GM12878 (cell line): Measurements from ENCODE around the gene FER1L5. TPM values are rescaled to one million over a fixed set of nuclear protein-coding genes. Genes with fewer than 3 reads are reported as not detected.

Experiments used
- ATAC-seq: fragments of 200-7000 bp; cut with Tn5 transposase; 3 replicates; pipeline ENCODE4 v1.9.1; 2020; ENCODE audit warnings: mild to moderate bottlenecking, moderate library complexity
- BruUV-seq: library from RNA; stranded (reverse); fragments of 400-500 nt; replicated peaks from 2 replicates; lab custom pipeline; 2021; lab: Mats Ljungman, UMichigan
- CTCF ChIA-PET: fragments of 300-600 bp; sonication (Branson Sonifier 250); formaldehyde crosslinking; extraction: SDS; loops from one replicate; lab custom pipeline; 2021; ENCODE audit warnings: inconsistent platforms; lab: Yijun Ruan, JAX
- POLR2A ChIA-PET: fragments of 350-600 bp; formaldehyde crosslinking; extraction: SDS; loops from one replicate; lab custom pipeline; 2021; ENCODE audit warnings: inconsistent platforms; lab: Charles Lee
- RAD21 ChIA-PET: fragments of 300-600 bp; sonication (Branson Sonifier 250); formaldehyde crosslinking; loops from one replicate; lab custom pipeline; 2023; ENCODE audit warnings: antibody characterized with exemption; ENCODE audit not compliant: unreplicated experiment; lab: Charles Lee
- SMC1A ChIA-PET: fragments of 300-600 bp; sonication (Branson Sonifier 250); formaldehyde crosslinking; loops from one replicate; lab custom pipeline; 2023; ENCODE audit not compliant: unreplicated experiment, uncharacterized antibody; lab: Charles Lee
- DNase-seq: peaks from one replicate; pipeline ENCODE4 v3.0.0-alpha.2; 2011; ENCODE audit warnings: low read depth, low spot score
- FAIRE-seq: peaks from 3 replicates; lab custom pipeline; 2011; peaks lifted over from hg19 to GRCh38; lab: Jason Lieb, UNC
- H2AFZ ChIP-seq: 2 replicates; pipeline ENCODE4 v1.6.0; 2011; ENCODE audit warnings: low read depth, low read length, control low read depth; ENCODE audit not compliant: control insufficient read depth
- H3K27ac ChIP-seq: 2 replicates; pipeline ENCODE4 v1.5.1; 2011; ENCODE audit warnings: control low read depth; ENCODE audit not compliant: control insufficient read depth, insufficient read depth
- H3K27me3 ChIP-seq, 2 experiments: replicated peaks in 1 of 2; 2 replicates each; pipeline versions ENCODE4 v1.6.0 to v1.6.1; 2011; ENCODE audit warnings: low read length in 1 of 2; ENCODE audit not compliant: control insufficient read depth in 2 of 2, insufficient read depth in 2 of 2
- H3K36me3 ChIP-seq, 2 experiments: 2 replicates each; pipeline ENCODE4 v1.5.1; 2011; ENCODE audit warnings: low read length in 1 of 2; ENCODE audit not compliant: control insufficient read depth in 2 of 2, insufficient read depth in 2 of 2
- H3K4me1 ChIP-seq: 2 replicates; pipeline ENCODE4 v1.6.1; 2011; ENCODE audit warnings: mild to moderate bottlenecking, low read length, moderate library complexity, mixed read lengths; ENCODE audit not compliant: control insufficient read depth, insufficient read depth
- H3K4me2 ChIP-seq: 2 replicates; pipeline ENCODE4 v1.6.0; 2011; ENCODE audit warnings: control low read depth; ENCODE audit not compliant: control insufficient read depth, insufficient read depth
- H3K4me3 ChIP-seq: fragments of 200-600 bp; sonication (generic); 2 replicates; pipeline ENCODE4 v1.5.1; 2016
- H3K79me2 ChIP-seq: 2 replicates; pipeline ENCODE4 v1.6.0; 2011; ENCODE audit warnings: low read length; ENCODE audit not compliant: control insufficient read depth, insufficient read depth
- H3K9ac ChIP-seq: 2 replicates; pipeline ENCODE4 v1.8.0; 2011; ENCODE audit warnings: low read length, control low read depth, mixed read lengths; ENCODE audit not compliant: control insufficient read depth, insufficient read depth
- H3K9me3 ChIP-seq: replicated peaks from 3 replicates; pipeline ENCODE4 v1.5.1; 2011; ENCODE audit warnings: mild to moderate bottlenecking, low read length; ENCODE audit not compliant: control insufficient read depth, insufficient read depth
- H4K20me1 ChIP-seq: 2 replicates; pipeline ENCODE4 v1.6.0; 2011; ENCODE audit not compliant: control insufficient read depth, insufficient read depth
- BACH1 ChIP-seq: fragments of 450-650 bp; IDR thresholded peaks from 2 replicates; pipeline ENCODE4 v1.6.1; 2017; ENCODE audit warnings: mild to moderate bottlenecking, borderline replicate concordance
- CHD1 ChIP-seq: IDR thresholded peaks from 2 replicates; pipeline ENCODE4 v1.6.1; 2012; ENCODE audit warnings: low read depth, low read length, improper control_type of control experiment
- CREM ChIP-seq: IDR thresholded peaks from 2 replicates; pipeline ENCODE4 v1.6.1; 2014; ENCODE audit warnings: antibody characterized with exemption, low read depth
- EZH2 ChIP-seq: IDR thresholded peaks from 2 replicates; pipeline ENCODE4 v1.6.1; 2012; ENCODE audit warnings: low read depth, mild to moderate bottlenecking, control low read depth, inconsistent platforms, low read length, borderline replicate concordance; ENCODE audit not compliant: control insufficient read depth
- HDGF ChIP-seq: fragments of 450-650 bp; IDR thresholded peaks from 2 replicates; pipeline ENCODE4 v1.6.1; 2016; ENCODE audit warnings: antibody characterized with exemption
- KLF5 ChIP-seq: fragments of 450-650 bp; IDR thresholded peaks from 2 replicates; pipeline ENCODE4 v1.6.1; 2014; ENCODE audit warnings: mild to moderate bottlenecking; ENCODE audit not compliant: partially characterized antibody
- NR2F1 ChIP-seq: fragments of 450-650 bp; conservative IDR thresholded peaks from 2 replicates; pipeline ENCODE4 v1.6.1; 2017; ENCODE audit warnings: mild to moderate bottlenecking
- PAX5 ChIP-seq: IDR thresholded peaks from 2 replicates; pipeline ENCODE4 v1.6.1; 2011; ENCODE audit warnings: low read depth, low read length, borderline replicate concordance
- RBBP5 ChIP-seq: fragments of 200-600 bp; sonication (generic); conservative IDR thresholded peaks from 2 replicates; pipeline ENCODE4 v1.6.1; 2016
- SMAD5 ChIP-seq: IDR thresholded peaks from 2 replicates; pipeline ENCODE4 v1.6.1; 2016; ENCODE audit warnings: antibody characterized with exemption, low read depth
- SMC3 ChIP-seq: IDR thresholded peaks from 2 replicates; pipeline ENCODE4 v1.6.1; 2011; ENCODE audit warnings: low read length, improper control_type of control experiment, borderline replicate concordance
- WRNIP1 ChIP-seq: IDR thresholded peaks from 2 replicates; pipeline ENCODE4 v1.6.1; 2011; ENCODE audit warnings: low read depth, low read length, improper control_type of control experiment, borderline replicate concordance
- ZBED1 ChIP-seq: IDR thresholded peaks from 2 replicates; pipeline ENCODE4 v1.6.1; 2016; ENCODE audit warnings: borderline replicate concordance
- ZNF384 ChIP-seq: IDR thresholded peaks from 2 replicates; pipeline ENCODE4 v1.6.1; 2012; ENCODE audit warnings: low read depth, mild to moderate bottlenecking, low read length, improper control_type of control experiment, borderline replicate concordance
- WGBS: methylation state at CpG from one replicate; pipeline ENCODE4 v1.1.6; 2016; ENCODE audit warnings: low lambda C conversion rate; ENCODE audit not compliant: insufficient replicate concordance, insufficient coverage; ENCODE audit errors: missing lambda C conversion rate; 5-methylcytosine and 5-hydroxymethylcytosine counted together
- in situ Hi-C: fragments of 300-500 bp; cut with MboI; formaldehyde crosslinking; loops from 9 replicates; pipeline ENCODE4 v1.14.3; 2018; ENCODE audit warnings: mixed read lengths
- intact Hi-C: fragments of 100-400 bp; cut with micrococcal nuclease; formaldehyde crosslinking; loops from one replicate; pipeline ENCODE4 v1.14.2; 2022; ENCODE audit not compliant: unreplicated experiment
- polyA plus RNA-seq, 11 experiments: library from polyadenylated mRNA; depleted of rRNA in 4 of 11; unstranded in 6 of 11; stranded (reverse) in 5 of 11; fragments of >200 nt; fragmentation: Nextera tagmentation in 4 of 11; fragmentation: Illumina TruSeq in 1 of 11; extraction: Ambion mirVana in 4 of 11; extraction: Trizol in 1 of 11; gene quantifications; 1 replicate in 1 of 11; 2 replicates in 10 of 11; pipeline versions ENCODE4 v1.2.1 to v1.2.3, GENCODE V29; 2011 to 2016; ENCODE audit warnings: inconsistent platforms in 2 of 11, missing spikeins in 2 of 11, low read depth in 1 of 11
- total RNA-seq, 4 experiments: library from RNA; depleted of rRNA in 3 of 4; stranded (reverse); fragments of >200 nt in 3 of 4; fragmentation: Illumina TruSeq in 1 of 4; extraction: Trizol in 1 of 4; gene quantifications; 2 replicates each; pipeline versions ENCODE4 v1.2.1 to v1.2.3, GENCODE V29; 2013 to 2021
- TF ChIP-seq, protein P1 (sequence below): fragments of 450-650 bp; IDR thresholded peaks from 2 replicates; pipeline ENCODE4 v1.6.1; 2017; ENCODE audit warnings: mild to moderate bottlenecking
- TF ChIP-seq, protein P2 (sequence below): fragments of 450-650 bp; IDR thresholded peaks from 2 replicates; pipeline ENCODE4 v1.6.1; 2016; ENCODE audit warnings: mild to moderate bottlenecking, moderate library complexity, borderline replicate concordance
- TF ChIP-seq, protein P3 (sequence below): fragments of 450-650 bp; IDR thresholded peaks from 2 replicates; pipeline ENCODE4 v1.6.1; 2017; ENCODE audit warnings: mild to moderate bottlenecking, low read depth, inconsistent platforms; ENCODE audit not compliant: poor library complexity, severe bottlenecking

The FER1L5 gene
- total and polyA plus RNA-seq, 10 of the 15 experiments (the other 5 are each of a cell fraction or from before 2014, with no cell fraction given) = not detected

DNA sequence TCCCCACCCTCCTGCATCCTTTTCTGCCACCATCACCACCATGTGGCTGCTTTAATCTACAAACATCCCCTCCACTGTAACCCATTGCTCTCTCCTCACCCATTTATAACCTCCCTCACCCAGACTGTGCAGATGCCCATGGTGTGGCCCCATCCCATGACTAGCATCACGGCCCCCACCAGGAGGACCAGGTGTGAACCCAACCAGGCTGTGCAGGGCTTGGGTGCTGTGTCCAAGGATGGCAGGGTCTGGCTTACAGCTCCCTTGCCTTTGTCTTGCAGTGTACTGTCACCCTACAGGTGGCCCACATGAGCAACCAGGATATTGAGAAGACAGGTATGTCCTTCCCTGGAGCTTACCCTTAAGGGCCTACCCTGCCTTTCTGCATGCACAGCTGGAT, 6.8 kb downstream of the FER1L5 start:
- in situ Hi-C loops = no loop called here
- 67% methylated on average over 1 of the region's 1 CpG for WGBS
- CTCF ChIA-PET = no interaction called here
- Histone ChIP-seq H3K4me1 (no peaks in the 10 kb centered on the region), H3K4me2 (no peak overlapping the region), H3K9ac (no peak overlapping the region), H2AFZ (no peak overlapping the region), H3K79me2 (no peaks in the 10 kb centered on the region), H4K20me1 (no peaks in the 10 kb centered on the region), H3K4me3 (no peak overlapping the region), H3K27me3 (no peaks in the 10 kb centered on the region), H3K36me3 (no peaks in the 10 kb centered on the region), H3K9me3 (no peaks in the 10 kb centered on the region), H3K27ac (no peak overlapping the region)
- intact Hi-C loops = no loop called here
- SMC1A ChIA-PET = no interaction called here
- BruUV-seq = no TSS peak
- DNase-seq = no peak
- POLR2A ChIA-PET = interaction anchor here (0.6 kb wide), 1 partner anchor 111 kb away, joined by 3 read pairs; no protein-coding TSS in a partner anchor
- TF ChIP-seq WRNIP1 (no peak), CHD1 (no peak), SMC3 (no peak), ZBED1 (no peak), SMAD5 (no peak), KLF5 (no peak), EZH2 (no peak), HDGF (no peak), BACH1 (no peak), CREM (no peak), ZNF384 (no peak), PAX5 (no peak), NR2F1 (no peak), RBBP5 (no peak)
- TF ChIP-seq, protein P1, sequence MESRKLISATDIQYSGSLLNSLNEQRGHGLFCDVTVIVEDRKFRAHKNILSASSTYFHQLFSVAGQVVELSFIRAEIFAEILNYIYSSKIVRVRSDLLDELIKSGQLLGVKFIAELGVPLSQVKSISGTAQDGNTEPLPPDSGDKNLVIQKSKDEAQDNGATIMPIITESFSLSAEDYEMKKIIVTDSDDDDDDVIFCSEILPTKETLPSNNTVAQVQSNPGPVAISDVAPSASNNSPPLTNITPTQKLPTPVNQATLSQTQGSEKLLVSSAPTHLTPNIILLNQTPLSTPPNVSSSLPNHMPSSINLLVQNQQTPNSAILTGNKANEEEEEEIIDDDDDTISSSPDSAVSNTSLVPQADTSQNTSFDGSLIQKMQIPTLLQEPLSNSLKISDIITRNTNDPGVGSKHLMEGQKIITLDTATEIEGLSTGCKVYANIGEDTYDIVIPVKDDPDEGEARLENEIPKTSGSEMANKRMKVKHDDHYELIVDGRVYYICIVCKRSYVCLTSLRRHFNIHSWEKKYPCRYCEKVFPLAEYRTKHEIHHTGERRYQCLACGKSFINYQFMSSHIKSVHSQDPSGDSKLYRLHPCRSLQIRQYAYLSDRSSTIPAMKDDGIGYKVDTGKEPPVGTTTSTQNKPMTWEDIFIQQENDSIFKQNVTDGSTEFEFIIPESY = no peak
- TF ChIP-seq, protein P2, sequence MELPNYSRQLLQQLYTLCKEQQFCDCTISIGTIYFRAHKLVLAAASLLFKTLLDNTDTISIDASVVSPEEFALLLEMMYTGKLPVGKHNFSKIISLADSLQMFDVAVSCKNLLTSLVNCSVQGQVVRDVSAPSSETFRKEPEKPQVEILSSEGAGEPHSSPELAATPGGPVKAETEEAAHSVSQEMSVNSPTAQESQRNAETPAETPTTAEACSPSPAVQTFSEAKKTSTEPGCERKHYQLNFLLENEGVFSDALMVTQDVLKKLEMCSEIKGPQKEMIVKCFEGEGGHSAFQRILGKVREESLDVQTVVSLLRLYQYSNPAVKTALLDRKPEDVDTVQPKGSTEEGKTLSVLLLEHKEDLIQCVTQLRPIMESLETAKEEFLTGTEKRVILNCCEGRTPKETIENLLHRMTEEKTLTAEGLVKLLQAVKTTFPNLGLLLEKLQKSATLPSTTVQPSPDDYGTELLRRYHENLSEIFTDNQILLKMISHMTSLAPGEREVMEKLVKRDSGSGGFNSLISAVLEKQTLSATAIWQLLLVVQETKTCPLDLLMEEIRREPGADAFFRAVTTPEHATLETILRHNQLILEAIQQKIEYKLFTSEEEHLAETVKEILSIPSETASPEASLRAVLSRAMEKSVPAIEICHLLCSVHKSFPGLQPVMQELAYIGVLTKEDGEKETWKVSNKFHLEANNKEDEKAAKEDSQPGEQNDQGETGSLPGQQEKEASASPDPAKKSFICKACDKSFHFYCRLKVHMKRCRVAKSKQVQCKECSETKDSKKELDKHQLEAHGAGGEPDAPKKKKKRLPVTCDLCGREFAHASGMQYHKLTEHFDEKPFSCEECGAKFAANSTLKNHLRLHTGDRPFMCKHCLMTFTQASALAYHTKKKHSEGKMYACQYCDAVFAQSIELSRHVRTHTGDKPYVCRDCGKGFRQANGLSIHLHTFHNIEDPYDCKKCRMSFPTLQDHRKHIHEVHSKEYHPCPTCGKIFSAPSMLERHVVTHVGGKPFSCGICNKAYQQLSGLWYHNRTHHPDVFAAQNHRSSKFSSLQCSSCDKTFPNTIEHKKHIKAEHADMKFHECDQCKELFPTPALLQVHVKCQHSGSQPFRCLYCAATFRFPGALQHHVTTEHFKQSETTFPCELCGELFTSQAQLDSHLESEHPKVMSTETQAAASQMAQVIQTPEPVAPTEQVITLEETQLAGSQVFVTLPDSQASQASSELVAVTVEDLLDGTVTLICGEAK = no peak
- TF ChIP-seq, protein P3, sequence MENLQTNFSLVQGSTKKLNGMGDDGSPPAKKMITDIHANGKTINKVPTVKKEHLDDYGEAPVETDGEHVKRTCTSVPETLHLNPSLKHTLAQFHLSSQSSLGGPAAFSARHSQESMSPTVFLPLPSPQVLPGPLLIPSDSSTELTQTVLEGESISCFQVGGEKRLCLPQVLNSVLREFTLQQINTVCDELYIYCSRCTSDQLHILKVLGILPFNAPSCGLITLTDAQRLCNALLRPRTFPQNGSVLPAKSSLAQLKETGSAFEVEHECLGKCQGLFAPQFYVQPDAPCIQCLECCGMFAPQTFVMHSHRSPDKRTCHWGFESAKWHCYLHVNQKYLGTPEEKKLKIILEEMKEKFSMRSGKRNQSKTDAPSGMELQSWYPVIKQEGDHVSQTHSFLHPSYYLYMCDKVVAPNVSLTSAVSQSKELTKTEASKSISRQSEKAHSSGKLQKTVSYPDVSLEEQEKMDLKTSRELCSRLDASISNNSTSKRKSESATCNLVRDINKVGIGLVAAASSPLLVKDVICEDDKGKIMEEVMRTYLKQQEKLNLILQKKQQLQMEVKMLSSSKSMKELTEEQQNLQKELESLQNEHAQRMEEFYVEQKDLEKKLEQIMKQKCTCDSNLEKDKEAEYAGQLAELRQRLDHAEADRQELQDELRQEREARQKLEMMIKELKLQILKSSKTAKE = no peak
- FAIRE-seq = no peak
- RAD21 ChIA-PET = no interaction called here
- ATAC-seq = no peak
